Midbrain (tissue), 1 donor: ENCODE data around the gene FCRL2.

Experiments
- DNase-seq: peaks from one replicate; lab custom pipeline; 2025; lab: John Stamatoyannopoulos, UW

The FCRL2 gene, protein sequence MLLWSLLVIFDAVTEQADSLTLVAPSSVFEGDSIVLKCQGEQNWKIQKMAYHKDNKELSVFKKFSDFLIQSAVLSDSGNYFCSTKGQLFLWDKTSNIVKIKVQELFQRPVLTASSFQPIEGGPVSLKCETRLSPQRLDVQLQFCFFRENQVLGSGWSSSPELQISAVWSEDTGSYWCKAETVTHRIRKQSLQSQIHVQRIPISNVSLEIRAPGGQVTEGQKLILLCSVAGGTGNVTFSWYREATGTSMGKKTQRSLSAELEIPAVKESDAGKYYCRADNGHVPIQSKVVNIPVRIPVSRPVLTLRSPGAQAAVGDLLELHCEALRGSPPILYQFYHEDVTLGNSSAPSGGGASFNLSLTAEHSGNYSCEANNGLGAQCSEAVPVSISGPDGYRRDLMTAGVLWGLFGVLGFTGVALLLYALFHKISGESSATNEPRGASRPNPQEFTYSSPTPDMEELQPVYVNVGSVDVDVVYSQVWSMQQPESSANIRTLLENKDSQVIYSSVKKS

GRCh38 chr1:157776971-157777391 is at the start of gene FCRL2:
TSS of gene FCRL2 (minus strand) at chr1:157777132. CDS start at chr1:157777073, 59 bp downstream.
- no peak for DNase-seq

DNA sequence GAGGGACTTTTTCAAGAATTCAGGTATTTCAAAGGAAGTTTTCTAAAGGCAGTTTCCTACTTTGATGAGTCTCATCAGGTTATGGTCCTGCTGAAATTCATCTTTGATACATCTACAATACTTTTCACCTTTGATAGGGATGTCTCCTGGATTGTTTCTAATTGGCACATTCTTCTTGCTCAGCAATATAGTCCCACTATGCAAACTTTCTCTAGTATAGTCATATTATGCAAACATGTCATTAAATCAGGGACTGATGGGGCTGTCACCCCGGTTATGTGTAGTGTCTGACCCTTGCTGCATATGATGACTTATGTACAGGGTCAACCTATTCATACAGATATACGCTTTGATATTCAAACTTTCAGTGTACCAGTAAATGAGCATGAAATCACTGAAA is 43.4 kb upstream of the FCRL2 start:
- DNase-seq, result no peak

DNA sequence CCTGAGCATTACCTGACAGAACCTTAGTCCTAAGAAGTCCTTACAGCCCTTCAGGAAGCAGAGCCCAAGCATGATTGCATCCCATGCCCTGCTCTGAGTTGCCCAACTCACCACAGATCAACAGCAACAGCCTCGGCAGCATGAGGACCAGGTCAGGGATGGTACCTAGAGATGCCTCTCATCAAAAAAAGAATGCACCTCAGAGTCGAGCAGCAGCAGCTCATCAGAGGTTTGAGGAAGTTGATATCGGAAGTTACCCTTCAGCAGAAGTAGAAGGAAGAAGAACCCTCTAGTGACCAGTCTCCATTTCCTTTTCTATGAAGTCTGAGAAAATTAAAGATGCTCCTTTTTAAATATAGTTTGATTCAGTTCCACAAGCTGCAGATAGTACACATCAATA is 43.0 kb upstream of the FCRL2 start, which contains the start of gene FCRL1:
FCRL1 (minus strand) TSS at position 225 of the 400 bp plus-strand sequence; CDS start at position 142, 83 bp downstream.
- no peak for DNase-seq

- no peak for DNase-seq
Measured at GRCh38 chr1:157819215-157819614, 42.3 kb upstream of the FCRL2 start.

DNA sequence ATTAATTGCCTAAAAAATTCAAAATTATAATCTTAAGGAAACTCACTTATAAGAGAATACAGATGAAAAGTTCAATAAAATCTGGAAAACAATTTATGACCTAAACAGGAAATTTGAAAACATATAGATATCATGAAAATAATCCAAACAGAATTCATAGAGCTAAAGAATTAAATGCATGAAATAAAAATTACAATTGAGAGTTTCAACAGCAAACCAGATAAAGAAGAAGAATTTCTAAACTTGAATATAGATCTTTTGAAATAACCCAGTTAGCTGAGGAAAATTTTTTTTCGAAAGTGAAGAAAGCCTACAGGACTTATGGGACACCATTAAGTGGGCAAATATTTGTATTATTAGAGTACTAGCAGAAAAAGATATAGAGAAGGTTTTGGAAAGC is 36.3 kb upstream of the FCRL2 start:
- DNase-seq, result no peak

- no peak for DNase-seq
Measured at GRCh38 chr1:157806431-157807149, 29.7 kb upstream of the FCRL2 start.

- no peak for DNase-seq
Measured at GRCh38 chr1:157803851-157804250, 26.9 kb upstream of the FCRL2 start.

DNA sequence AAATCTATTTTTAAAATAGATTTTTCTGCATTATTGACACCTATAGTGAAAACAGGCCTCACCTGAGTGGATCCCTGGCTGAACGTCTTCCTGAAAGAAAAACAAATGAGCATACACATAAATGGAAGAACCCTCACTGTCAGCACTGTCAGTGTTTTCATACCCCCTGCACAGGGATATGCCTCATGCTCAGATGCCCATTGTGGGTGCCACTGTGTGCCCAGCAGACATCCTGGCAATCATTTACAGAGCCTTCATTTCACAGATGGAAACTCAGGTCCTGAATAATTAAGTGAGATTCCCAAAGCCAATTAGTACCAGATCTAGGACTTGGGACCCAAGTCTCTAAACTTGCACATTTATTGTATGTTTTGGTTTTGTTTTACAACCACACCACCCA is 23.1 kb upstream of the FCRL2 start:
- no peak for DNase-seq

DNA sequence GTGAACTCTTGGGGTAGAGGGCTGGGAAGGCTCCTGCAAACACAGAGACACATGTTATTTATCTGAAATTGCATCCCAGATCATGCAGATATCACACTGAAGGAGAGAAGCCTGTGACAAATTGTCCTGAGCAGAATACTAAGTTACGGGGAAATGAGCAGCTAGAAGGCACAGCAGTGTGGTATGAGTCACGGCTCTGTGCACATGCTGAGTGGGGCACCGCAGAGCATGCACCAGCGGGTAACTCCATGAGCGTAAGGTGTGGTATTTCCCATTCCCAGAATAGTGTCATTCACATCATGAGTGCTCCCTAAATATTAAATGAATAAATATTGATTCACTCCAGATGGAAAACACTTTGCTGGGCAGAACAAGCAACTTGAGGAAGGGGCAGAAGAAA is 21.3 kb upstream of the FCRL2 start:
- no peak for DNase-seq

DNA sequence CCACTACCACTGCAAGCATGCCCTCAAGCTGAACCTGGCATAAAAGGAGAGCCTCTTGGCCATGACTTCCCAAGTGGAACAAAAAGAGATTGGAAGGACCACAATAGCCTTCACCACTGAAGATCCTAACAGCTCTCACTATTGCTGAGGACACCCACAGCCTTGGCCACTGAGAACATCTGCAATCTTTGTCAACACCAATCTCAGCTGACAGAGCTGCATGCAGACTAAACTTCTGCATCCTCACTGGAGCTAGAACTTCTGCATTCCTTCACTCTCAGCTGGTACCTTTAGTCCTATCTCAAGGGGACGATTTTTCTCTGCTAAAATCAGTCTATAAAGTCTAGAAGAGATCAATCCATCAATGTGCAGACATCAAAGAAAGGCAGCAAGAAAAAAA is 8.3 kb upstream of the FCRL2 start:
- DNase-seq, result no peak

GRCh38 chr1:157784801-157785200 is 7.9 kb upstream of the FCRL2 start:
- no peak for DNase-seq

DNA sequence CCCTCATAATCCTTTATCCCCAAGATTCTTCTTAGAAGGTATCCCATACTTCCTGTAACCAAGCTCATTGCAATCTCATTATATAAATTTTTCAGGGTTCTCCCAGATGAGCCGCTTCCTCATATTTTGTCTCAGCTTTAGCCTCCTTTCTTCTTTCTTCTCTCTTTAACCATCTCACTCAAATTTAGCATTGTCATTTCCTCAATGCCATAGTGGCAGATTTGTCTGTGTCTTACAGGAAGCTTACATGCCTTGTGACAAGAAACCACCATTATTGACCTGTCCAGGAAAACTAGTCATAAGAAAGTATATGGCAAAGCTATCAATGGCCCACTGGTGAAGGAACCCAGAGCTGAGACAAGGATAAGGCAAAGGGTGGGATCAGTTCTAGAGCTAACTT is 6.0 kb upstream of the FCRL2 start:
- no peak for DNase-seq

DNA sequence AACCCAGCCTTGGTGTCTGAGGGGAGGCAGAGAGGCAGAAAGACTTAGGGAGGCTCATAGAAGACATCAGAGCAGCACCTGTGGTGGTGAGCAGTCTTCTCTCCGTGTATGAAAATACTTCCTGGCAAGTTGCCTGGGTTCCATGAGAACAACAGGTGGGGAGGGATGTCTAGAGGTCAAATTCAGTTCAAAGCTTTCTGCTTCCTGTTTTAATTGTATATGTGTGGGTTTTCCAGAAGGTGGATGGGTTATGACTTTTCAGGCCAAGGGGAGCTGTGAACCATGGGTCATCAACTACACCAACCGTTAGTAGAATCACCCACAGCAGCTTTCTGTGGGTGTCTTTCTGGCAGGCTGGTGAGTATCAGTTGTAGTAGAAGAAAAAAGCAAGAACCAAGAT is 4.1 kb upstream of the FCRL2 start:
- no peak for DNase-seq

DNA sequence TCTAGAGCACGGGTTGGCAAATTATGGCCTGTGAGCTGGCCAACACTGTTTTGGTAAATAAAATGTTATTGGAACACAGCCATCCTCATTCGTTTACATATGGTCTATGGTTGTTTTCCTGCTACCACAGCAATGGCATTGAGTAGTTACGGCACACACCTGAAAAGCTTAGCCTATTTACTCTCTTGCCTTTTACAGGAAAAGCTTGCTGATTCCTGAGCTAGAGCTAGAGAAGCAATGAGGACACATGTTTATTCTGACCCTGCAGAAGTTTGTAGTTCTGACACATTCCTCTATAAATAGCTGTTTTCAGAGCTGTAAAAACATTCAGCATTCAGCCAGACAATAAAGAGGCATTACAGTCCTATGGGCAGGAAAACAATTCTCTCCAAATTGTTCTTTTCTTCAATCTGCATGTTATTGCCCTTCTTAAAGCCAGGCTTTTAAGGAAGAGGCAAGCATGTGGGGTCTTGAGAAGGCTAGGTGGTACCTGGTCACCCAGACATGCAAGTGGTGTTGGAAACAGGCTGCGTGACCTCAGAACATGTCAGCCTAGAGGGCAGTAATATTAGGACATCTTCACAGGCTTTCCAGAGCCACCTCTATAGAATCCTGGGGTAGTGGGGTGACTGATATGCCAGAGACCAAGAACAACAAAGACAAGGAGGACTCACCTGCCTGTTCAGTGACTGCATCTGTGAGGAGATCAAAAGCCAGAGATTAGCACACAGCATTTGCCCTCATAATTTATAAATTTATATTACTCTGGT is 1.6 kb downstream of the FCRL2 start:
- no peak for DNase-seq

- no peak for DNase-seq
Measured at GRCh38 chr1:157774412-157774811, 2.5 kb downstream of the FCRL2 start.

DNA sequence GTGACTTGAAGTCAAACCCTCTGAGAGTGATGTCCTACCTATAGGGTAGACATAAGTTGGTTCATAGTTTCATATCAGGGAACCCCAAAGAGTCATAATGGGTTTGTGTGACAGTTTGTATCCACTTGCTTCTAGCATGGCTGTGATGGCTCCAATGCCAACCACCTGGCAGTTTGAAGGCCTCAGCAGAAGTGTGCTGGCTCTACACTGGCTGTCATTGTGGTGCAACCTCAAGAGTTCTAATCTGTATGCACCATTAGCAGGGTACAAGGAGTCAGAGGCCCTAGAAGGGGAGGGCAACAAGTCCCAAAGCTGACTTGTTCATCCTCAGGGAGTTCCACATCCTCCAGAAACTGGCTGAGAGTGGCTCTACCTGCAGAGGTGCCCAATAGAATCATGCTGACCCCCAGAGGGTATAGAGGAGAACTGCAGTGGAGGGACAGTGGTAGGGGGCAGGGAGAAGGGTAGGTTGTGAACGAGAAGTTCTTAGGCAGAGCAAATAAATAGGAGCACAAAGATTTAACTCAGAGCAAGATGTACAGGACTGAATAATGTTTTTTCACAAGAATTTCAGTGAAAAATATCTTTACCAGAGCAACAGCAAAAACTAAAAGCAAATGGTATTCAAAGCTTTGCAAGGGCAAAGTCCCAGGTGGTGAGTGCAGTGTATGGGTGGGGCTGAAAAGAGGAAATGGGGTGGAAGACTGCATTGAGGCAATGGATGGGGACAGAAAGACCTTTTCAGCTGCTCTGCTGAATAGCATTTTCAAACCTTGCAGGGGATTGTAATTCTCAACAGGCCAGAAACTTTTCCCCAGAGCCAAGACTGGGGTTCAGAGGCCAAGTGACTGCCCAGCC is 3.2 kb downstream of the FCRL2 start:
- no peak for DNase-seq

- DNase-seq, result no peak
Measured at GRCh38 chr1:157771661-157772425, 5.1 kb downstream of the FCRL2 start.

- no peak for DNase-seq
Measured at GRCh38 chr1:157770442-157771043, 6.4 kb downstream of the FCRL2 start.

GRCh38 chr1:157766792-157767191 is 10.1 kb downstream of the FCRL2 start:
- no peak for DNase-seq

- DNase-seq, result no peak
Measured at GRCh38 chr1:157758018-157758417, 18.9 kb downstream of the FCRL2 start.
